WTC11 (cell line): ENCODE measurements around the gene COL12A1.

ENCODE experiments used
- CREB1 ChIP-seq: sonication (generic); formaldehyde crosslinking; IDR thresholded peaks from 2 replicates; pipeline ENCODE4 v1.8.0; 2023; ENCODE audit warnings: mild to moderate bottlenecking, missing genetic modification reagents
- CTCF ChIP-seq: fragments of 200-600 bp; IDR thresholded peaks from 2 replicates; pipeline ENCODE4 v1.8.0; 2022; ENCODE audit warnings: antibody characterized with exemption
- ETV6 ChIP-seq: sonication (generic); formaldehyde crosslinking; IDR thresholded peaks from 2 replicates; pipeline ENCODE4 v1.8.1; 2022; ENCODE audit warnings: mild to moderate bottlenecking, missing genetic modification reagents
- NR3C1 ChIP-seq: sonication (generic); formaldehyde crosslinking; conservative IDR thresholded peaks from 2 replicates; pipeline ENCODE4 v1.8.1; 2023; ENCODE audit warnings: low read depth, mild to moderate bottlenecking, missing genetic modification reagents
- TF ChIP-seq, protein P1 (sequence below): sonication (generic); formaldehyde crosslinking; conservative IDR thresholded peaks from 2 replicates; pipeline ENCODE4 v1.8.1; 2022; ENCODE audit warnings: mild to moderate bottlenecking, missing genetic modification reagents

DNA sequence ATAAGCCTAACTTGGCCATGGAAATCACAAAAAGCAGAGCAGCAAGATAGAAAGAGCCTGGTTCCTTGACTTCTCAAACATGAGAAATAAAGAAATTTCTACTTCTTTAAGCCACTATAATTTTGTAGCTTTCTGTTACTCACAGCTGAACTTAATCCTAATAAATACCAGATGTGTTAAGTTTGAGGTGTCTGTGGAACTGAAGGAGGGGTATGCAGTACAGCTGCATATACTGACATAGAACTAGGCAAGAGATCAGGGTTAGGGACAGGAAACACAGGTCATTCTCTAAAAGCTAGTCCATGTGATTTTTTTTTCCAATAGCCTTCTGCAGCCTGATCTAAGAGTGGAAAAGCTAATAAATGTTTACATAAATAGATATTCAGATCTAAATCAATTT is 123.9 kb downstream of the COL12A1 start:
- TF ChIP-seq CREB1 (CRISPR knock-in tag) (no peak), ETV6 (CRISPR knock-in tag) (no peak), CTCF (no peak), NR3C1 (CRISPR knock-in tag) (no peak)
- TF ChIP-seq, protein P1, sequence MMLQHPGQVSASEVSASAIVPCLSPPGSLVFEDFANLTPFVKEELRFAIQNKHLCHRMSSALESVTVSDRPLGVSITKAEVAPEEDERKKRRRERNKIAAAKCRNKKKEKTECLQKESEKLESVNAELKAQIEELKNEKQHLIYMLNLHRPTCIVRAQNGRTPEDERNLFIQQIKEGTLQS (CRISPR knock-in tag), result no peak
